HFFc6 (cell line): Measurements from ENCODE around the gene CAMK4. TPM values are rescaled to one million over a fixed set of nuclear protein-coding genes. Genes with fewer than 3 reads are reported as not detected.

Experiments used
- DNase-seq: peaks from one replicate; pipeline ENCODE4 v3.0.0-alpha.2; 2018
- H3K27ac Mint-ChIP-seq: 2 replicates; pipeline ENCODE4 v1.8.0; 2020; ENCODE audit warnings: mild to moderate bottlenecking, mixed read lengths
- H3K27me3 Mint-ChIP-seq: 2 replicates; pipeline ENCODE4 v1.8.0; 2021; ENCODE audit warnings: mild to moderate bottlenecking, moderate library complexity, mixed read lengths; ENCODE audit not compliant: insufficient read depth
- H3K36me3 Mint-ChIP-seq: 2 replicates; pipeline ENCODE4 v1.8.0; 2021; ENCODE audit warnings: low read depth, mixed read lengths
- H3K4me1 Mint-ChIP-seq: 2 replicates; pipeline ENCODE4 v1.8.0; 2020; ENCODE audit warnings: low read depth, mixed read lengths
- H3K4me3 Mint-ChIP-seq: 2 replicates; pipeline ENCODE4 v1.8.0; 2020; ENCODE audit warnings: mild to moderate bottlenecking, moderate library complexity, mixed read lengths
- H3K9me3 Mint-ChIP-seq: 2 replicates; pipeline ENCODE4 v1.8.0; 2020; ENCODE audit warnings: mild to moderate bottlenecking, mixed read lengths
- CTCF ChIP-seq: fragments of 200-600 bp; sonication (generic); IDR thresholded peaks from 2 replicates; pipeline ENCODE4 v1.5.0; 2021; ENCODE audit warnings: antibody characterized with exemption, mild to moderate bottlenecking
- total RNA-seq, 6 experiments: library from RNA; stranded (reverse); fragmentation: NEBNext Ultra II Directional; extraction: Animal tissue kit (Norgen Biotek cat#: 25700); gene quantifications; 2 replicates in 1 of 6; 3 replicates in 5 of 6; pipeline ENCODE4 v1.2.3, GENCODE V29; 2021

CAMK4 gene
- total RNA-seq, 6 experiments from 2014 or later, result 3.8 to 5.7 (median 4.4) TPM

- Mint-ChIP-seq H3K4me3 (no peak overlapping the region), H3K4me1 (peaks cover 16% of the 10 kb centered on the region), H3K27ac (no peak overlapping the region), H3K27me3 (no peaks in the 10 kb centered on the region), H3K9me3 (no peaks in the 10 kb centered on the region), H3K36me3 (no peaks in the 10 kb centered on the region)
- no peak for TF ChIP-seq CTCF
- no peak for DNase-seq
Observed at GRCh38 chr5:111229221-111229835, 5.1 kb downstream of the CAMK4 start.

GRCh38 chr5:111229871-111230810, 6.0 kb downstream of the CAMK4 start:
- no peak for TF ChIP-seq CTCF
- no peak for DNase-seq
- Mint-ChIP-seq H3K27me3 (no peaks in the 10 kb centered on the region), H3K36me3 (no peaks in the 10 kb centered on the region), H3K27ac (no peak overlapping the region), H3K4me3 (no peak overlapping the region), H3K4me1 (peaks cover 10% of the 10 kb centered on the region), H3K9me3 (no peaks in the 10 kb centered on the region)

- Mint-ChIP-seq H3K9me3 (no peaks in the 10 kb centered on the region), H3K27ac (no peak overlapping the region), H3K4me3 (no peak overlapping the region), H3K27me3 (no peaks in the 10 kb centered on the region; the same call in 1 of the 2 replicates), H3K36me3 (no peaks in the 10 kb centered on the region), H3K4me1 (peaks cover 8% of the 10 kb centered on the region; the same call in 1 of the 2 replicates)
- TF ChIP-seq CTCF, result no peak
- DNase-seq, result no peak
Observed at GRCh38 chr5:111231119-111231518, 6.9 kb downstream of the CAMK4 start.

- peaks cover 11% of the 10 kb centered on the region; the same call in 1 of the 2 replicates for H3K4me1 Mint-ChIP-seq
- no peak for DNase-seq
- no peaks in the 10 kb centered on the region; the same call in none of the 2 replicates for H3K27me3 Mint-ChIP-seq
- H3K27ac Mint-ChIP-seq, result no peak overlapping the region
- TF ChIP-seq CTCF, result no peak
- H3K9me3 Mint-ChIP-seq, result no peaks in the 10 kb centered on the region
- H3K36me3 Mint-ChIP-seq, result no peaks in the 10 kb centered on the region
- H3K4me3 Mint-ChIP-seq, result no peak overlapping the region
Observed at GRCh38 chr5:111232311-111233051, 8.3 kb downstream of the CAMK4 start.

GRCh38 chr5:111233052-111233374, 8.8 kb downstream of the CAMK4 start:
- Mint-ChIP-seq H3K9me3 (no peaks in the 10 kb centered on the region), H3K4me3 (no peak overlapping the region), H3K27ac (no peak overlapping the region), H3K36me3 (no peaks in the 10 kb centered on the region), H3K27me3 (no peaks in the 10 kb centered on the region; the same call in none of the 2 replicates), H3K4me1 (peaks cover 10% of the 10 kb centered on the region; the same call in 1 of the 2 replicates)
- no peak for TF ChIP-seq CTCF
- DNase-seq, result no peak
